K562 (cell line): ENCODE results near the gene RITA1. TPM values are rescaled to one million over a fixed set of nuclear protein-coding genes. Genes with fewer than 3 reads are reported as not detected.

Source experiments
- ATAC-seq: fragments of 200-7000 bp; cut with Tn5 transposase; 3 replicates; pipeline ENCODE4 v1.9.1; 2020; ENCODE audit warnings: moderate library complexity
- BruUV-seq: library from RNA; stranded (reverse); fragments of 400-500 nt; replicated peaks from 2 replicates; lab custom pipeline; 2021; lab: Mats Ljungman, UMichigan
- CTCF ChIA-PET: fragments of 300-600 bp; formaldehyde crosslinking; extraction: SDS; loops from one replicate; lab custom pipeline; 2021; ENCODE audit warnings: low intra/inter-chr PET ratio; lab: Yijun Ruan, JAX
- POLR2A ChIA-PET: fragments of 300-600, 350-650 bp; sonication (Branson Sonifier 250); formaldehyde crosslinking; extraction: SDS; loops from one replicate; lab custom pipeline; 2021; ENCODE audit warnings: antibody characterized with exemption, inconsistent platforms; lab: Yijun Ruan, JAX
- DNase-seq, 4 experiments: peaks; one replicate each; pipeline versions ENCODE4 v3.0.0 to v3.0.0-alpha.2; 2011 to 2018; ENCODE audit warnings: low spot score in 3 of 4, mixed read lengths in 3 of 4; ENCODE audit errors: extremely low read depth in 1 of 4
- FAIRE-seq: peaks from 2 replicates; lab custom pipeline; 2011; peaks lifted over from hg19 to GRCh38; lab: Jason Lieb, UNC
- H2AFZ ChIP-seq: 2 replicates; pipeline ENCODE4 v1.6.0; 2011; ENCODE audit warnings: low read depth, low read length, control low read depth, inconsistent platforms
- H3K27ac ChIP-seq: fragments of 200-600 bp; 3 replicates; pipeline ENCODE4 v1.8.0; 2011; ENCODE audit warnings: low read depth, mild to moderate bottlenecking, control low read depth, inconsistent platforms, low read length, moderate library complexity, mixed read lengths; ENCODE audit errors: extremely low read depth
- H3K27me3 ChIP-seq, 2 experiments: fragments of 300-600 bp in 1 of 2; 2 replicates in 1 of 2; 3 replicates in 1 of 2; pipeline versions ENCODE4 v1.6.0 to v1.8.0; 2011; ENCODE audit warnings: inconsistent platforms in 2 of 2, low read length in 2 of 2, mild to moderate bottlenecking in 1 of 2, mixed read lengths in 1 of 2, moderate library complexity in 1 of 2; ENCODE audit not compliant: control insufficient read depth in 2 of 2, insufficient read depth in 2 of 2
- H3K36me3 ChIP-seq: fragments of 300-600 bp; 3 replicates; pipeline ENCODE4 v1.8.0; 2011; ENCODE audit warnings: mild to moderate bottlenecking, low read length, inconsistent platforms; ENCODE audit not compliant: control insufficient read depth, insufficient read depth
- H3K4me1 ChIP-seq, 2 experiments: fragments of 200-600 bp in 1 of 2; replicated peaks in 1 of 2; 2 replicates in 1 of 2; 3 replicates in 1 of 2; pipeline versions ENCODE4 v1.5.1 to v1.8.0; 2011; ENCODE audit warnings: inconsistent platforms in 2 of 2, low read length in 2 of 2, mild to moderate bottlenecking in 1 of 2, mixed read lengths in 1 of 2, moderate library complexity in 1 of 2; ENCODE audit not compliant: control insufficient read depth in 2 of 2, insufficient read depth in 2 of 2
- H3K4me2 ChIP-seq: 2 replicates; pipeline ENCODE4 v1.6.1; 2011; ENCODE audit warnings: low read length, control low read depth, inconsistent platforms, mixed read lengths; ENCODE audit not compliant: insufficient read depth
- H3K4me3 ChIP-seq: fragments of 200-600 bp; sonication (generic), shearing (Covaris generic); 2 replicates; pipeline ENCODE4 v1.5.1; 2016; ENCODE audit warnings: control low read depth, inconsistent platforms
- H3K79me2 ChIP-seq: fragments of 200-600 bp; 3 replicates; pipeline ENCODE4 v1.8.0; 2011; ENCODE audit warnings: low read length, inconsistent platforms; ENCODE audit not compliant: control insufficient read depth, insufficient read depth
- H3K9ac ChIP-seq, 2 experiments: 2 replicates each; pipeline versions ENCODE4 v1.6.0 to v1.6.1; 2011; ENCODE audit warnings: low read depth in 2 of 2, low read length in 2 of 2, control low read depth in 1 of 2, inconsistent platforms in 1 of 2, mild to moderate bottlenecking in 1 of 2, mixed read lengths in 1 of 2; ENCODE audit not compliant: insufficient read depth in 1 of 2
- H3K9me1 ChIP-seq: one replicate; pipeline ENCODE4 v1.6.0; 2011; ENCODE audit warnings: inconsistent platforms, mild to moderate bottlenecking, low read length, moderate library complexity; ENCODE audit not compliant: control insufficient read depth, insufficient read depth
- H3K9me3 ChIP-seq: replicated peaks from 2 replicates; pipeline ENCODE4 v1.5.1; 2011; ENCODE audit warnings: low read depth, low read length, inconsistent platforms; ENCODE audit not compliant: control insufficient read depth, insufficient read depth
- H4K20me1 ChIP-seq: replicated peaks from 2 replicates; pipeline ENCODE4 v1.6.1; 2011; ENCODE audit warnings: low read length, inconsistent platforms, mixed read lengths; ENCODE audit not compliant: control insufficient read depth, insufficient read depth
- BACH1 ChIP-seq: fragments of 200-800 bp; sonication (Bioruptor generic); IDR thresholded peaks from 2 replicates; pipeline ENCODE4 v1.6.1; 2016; ENCODE audit warnings: missing genetic modification characterization, missing compliant biosample characterization
- ELF1 ChIP-seq: fragments of 200-800 bp; sonication (Bioruptor generic); IDR thresholded peaks from 2 replicates; pipeline ENCODE4 v1.6.1; 2016; ENCODE audit warnings: missing genetic modification characterization, missing compliant biosample characterization
- ELF2 ChIP-seq: fragments of 250-450 bp; sonication (Bioruptor Pico); IDR thresholded peaks from 2 replicates; pipeline ENCODE4 v1.5.0; 2021; ENCODE audit warnings: mild to moderate bottlenecking
- ETV6 ChIP-seq, 3 experiments: fragments of 150-350 bp in 1 of 3; sonication (generic) in 1 of 3; formaldehyde crosslinking in 1 of 3; IDR thresholded peaks; 2 replicates each; pipeline versions ENCODE4 v1.6.1 to v1.8.0; 2014 to 2022; ENCODE audit warnings: borderline replicate concordance in 2 of 3, low read depth in 2 of 3, antibody characterized with exemption in 1 of 3, low read length in 1 of 3, mild to moderate bottlenecking in 1 of 3, missing genetic modification reagents in 1 of 3
- FOXP4 ChIP-seq: sonication (generic); formaldehyde crosslinking; IDR thresholded peaks from 2 replicates; pipeline ENCODE4 v1.8.0; 2022; ENCODE audit warnings: mild to moderate bottlenecking, missing genetic modification reagents, borderline replicate concordance
- KLF16 ChIP-seq: IDR thresholded peaks from 2 replicates; pipeline ENCODE4 v1.6.1; 2016; ENCODE audit warnings: antibody characterized with exemption
- MAFK ChIP-seq: IDR thresholded peaks from 2 replicates; pipeline ENCODE4 v1.6.1; 2011; ENCODE audit warnings: low read length, improper control_type of control experiment
- NFIC ChIP-seq: fragments of 450-650 bp; IDR thresholded peaks from 2 replicates; pipeline ENCODE4 v1.6.1; 2017; ENCODE audit warnings: mild to moderate bottlenecking, inconsistent platforms
- NR0B1 ChIP-seq: fragments of 450-650 bp; IDR thresholded peaks from one replicate; pipeline ENCODE4 v1.6.1; 2018; ENCODE audit warnings: mild to moderate bottlenecking, moderate library complexity; ENCODE audit not compliant: partially characterized antibody
- PBX2 ChIP-seq, 2 experiments: IDR thresholded peaks in 1 of 2; conservative IDR thresholded peaks in 1 of 2; 2 replicates each; pipeline ENCODE4 v1.6.1; 2016; ENCODE audit warnings: low read depth in 2 of 2, mild to moderate bottlenecking in 1 of 2, missing compliant biosample characterization in 1 of 2, missing genetic modification characterization in 1 of 2, moderate library complexity in 1 of 2
- RFX7 ChIP-seq: fragments of 250-450 bp; sonication (Bioruptor Pico); IDR thresholded peaks from 2 replicates; pipeline ENCODE4 v1.5.1; 2021; ENCODE audit warnings: mild to moderate bottlenecking
- SMARCC2 ChIP-seq: fragments of 450-650 bp; IDR thresholded peaks from 2 replicates; pipeline ENCODE4 v1.6.1; 2017; ENCODE audit warnings: antibody characterized with exemption, moderate library complexity, mild to moderate bottlenecking, low read depth
- SNRNP70 ChIP-seq: fragments of 200-400 bp; formaldehyde crosslinking; optimal IDR thresholded peaks from 2 replicates; pipeline ENCODE3; 2017; ENCODE audit warnings: low read depth, low read length
- ZNF584 ChIP-seq: fragments of 200-800 bp; sonication (Bioruptor generic); IDR thresholded peaks from 2 replicates; pipeline ENCODE4 v1.6.1; 2016; ENCODE audit warnings: low read depth, mild to moderate bottlenecking, missing genetic modification characterization, missing compliant biosample characterization
- ZNF668 ChIP-seq: fragments of 250-450 bp; sonication (Bioruptor Pico); IDR thresholded peaks from 2 replicates; pipeline ENCODE4 v1.8.0; 2022; ENCODE audit warnings: mild to moderate bottlenecking, inconsistent platforms
- WGBS: fragments of 100-300 bp; shearing (Covaris generic); methylation state at CpG from one replicate; pipeline ENCODE4 v1.1.6; 2016; ENCODE audit warnings: low coverage, mixed read lengths; ENCODE audit not compliant: insufficient coverage; ENCODE audit errors: missing lambda C conversion rate; 5-methylcytosine and 5-hydroxymethylcytosine counted together
- in situ Hi-C: fragments of 300-500 bp; cut with MboI; formaldehyde crosslinking; loops from 4 replicates; pipeline ENCODE4 v1.15.0; 2018; ENCODE audit warnings: inconsistent platforms, mixed read lengths
- intact Hi-C: fragments of 100-400 bp; cut with micrococcal nuclease; formaldehyde crosslinking; loops from 2 replicates; pipeline ENCODE4 v1.14.2; 2022
- polyA plus RNA-seq, 8 experiments: library from polyadenylated mRNA; depleted of rRNA in 4 of 8; stranded (reverse) in 5 of 8; unstranded in 3 of 8; fragments of >200 nt; fragmentation: Nextera tagmentation in 2 of 8; fragmentation: Illumina TruSeq in 1 of 8; extraction: Ambion mirVana in 2 of 8; extraction: Trizol in 1 of 8; gene quantifications; 2 replicates each; pipeline versions ENCODE4 v1.2.1 to v1.2.3, GENCODE V29; 2011 to 2014; ENCODE audit warnings: inconsistent platforms in 1 of 8, missing spikeins in 1 of 8
- total RNA-seq, 7 experiments: library from RNA; depleted of rRNA in 6 of 7; stranded (reverse); fragments of >200 nt in 6 of 7; fragmentation: Illumina TruSeq in 2 of 7; extraction: Trizol in 2 of 7; gene quantifications; 2 replicates each; pipeline versions ENCODE4 v1.2.1 to v1.2.3, GENCODE V29; 2011 to 2021; ENCODE audit warnings: low replicate concordance in 1 of 7

Gene RITA1
- total and polyA plus RNA-seq, 9 of the 15 experiments (the other 6 are each of a cell fraction or from before 2014, with no cell fraction given), result 2.8 to 40.4 (median 18.0) TPM

GRCh38 chr12:113214895-113215400 is 29.4 kb downstream of the RITA1 start:
- H3K79me2 ChIP-seq, result no peaks in the 10 kb centered on the region
- H3K36me3 ChIP-seq, result no peaks in the 10 kb centered on the region
- peaks cover 0 to 3% of the 10 kb centered on the region in 2 experiments; a peak in 2 of 5 replicates for H3K4me1 ChIP-seq
- no peak overlapping the region for H3K4me2 ChIP-seq
- WGBS, result 27% methylated on average over 5 of the region's 5 CpGs
- FAIRE-seq (no peak), ATAC-seq (peak; percentile 67), DNase-seq (no peak)
- intact Hi-C loops (no loop called here), in situ Hi-C loops (no loop called here)
- H3K9me3 ChIP-seq, result no peaks in the 10 kb centered on the region
- H3K9me1 ChIP-seq, result no peaks in the 10 kb centered on the region
- no peaks in the 10 kb centered on the region for H4K20me1 ChIP-seq
- no TSS peak for BruUV-seq
- ChIA-PET POLR2A (no interaction called here), CTCF (no interaction called here)
- no peak overlapping the region for H3K9ac ChIP-seq
- no peak overlapping the region for H3K4me3 ChIP-seq
- H3K27ac ChIP-seq, result no peak overlapping the region
- H3K27me3 ChIP-seq, result no peaks in the 10 kb centered on the region; a peak in 1 of 5 replicates
- H2AFZ ChIP-seq, result no peak overlapping the region
- TF ChIP-seq KLF16 (no peak), NR0B1 (no peak), ZNF668 (CRISPR knock-in tag) (no peak), BACH1 (tag) (no peak), FOXP4 (CRISPR knock-in tag) (no peak), PBX2 (CRISPR knock-in tag; IDR thresholded peaks at IDR 0.05; ENCODE audit: low read depth) (no peak), PBX2 (tag; conservative IDR thresholded peaks at IDR 0.05; ENCODE audit: low read depth) (no peak), SMARCC2 (0 out of 2 replicates have a peak, but pooled peaks have one; percentile 16), NFIC (no peak), RFX7 (CRISPR knock-in tag) (no peak), MAFK (no peak), ELF1 (peak; percentile 72), SNRNP70 (no peak), ELF2 (peak; percentile 62; the same call in 1 of the 2 replicates), ETV6 (IDR thresholded peaks at IDR 0.05; ENCODE audit: borderline replicate concordance in 1 of 2, low read depth in 2 of 2, low read length in 1 of 2) (peak in 1 of 2 experiments; percentile 52; a peak in 1 of 4 replicates), ETV6 (CRISPR knock-in tag; IDR thresholded peaks at IDR 0.05; ENCODE audit: borderline replicate concordance) (no peak), ZNF584 (no peak)
